GM21447 (cell line): ENCODE measurements around the gene TMEM38A.
A peak's percentile ranks its signal among the peaks of the same experiment; 100 is the strongest.
"Not testable (repeated sequence)": the region's sequence is repeated elsewhere in the genome, so short reads cannot be mapped to it uniquely, and the experiment has no call there.

Source experiments
- ATAC-seq: cut with Tn5 transposase; IDR thresholded peaks from one replicate; pipeline ENCODE4 v1.9.1; 2021; ENCODE audit not compliant: unreplicated experiment

Gene TMEM38A

GRCh38 chr19:16637535-16637934 lies 23.4 kb upstream of the TMEM38A start:
- no peak for ATAC-seq

- no peak for ATAC-seq
These were observed 22.3 kb upstream of the TMEM38A start for GRCh38 chr19:16638666-16639065.

GRCh38 chr19:16640951-16641350 lies 20.0 kb upstream of the TMEM38A start:
- no peak for ATAC-seq

GRCh38 chr19:16641695-16642094 lies 19.2 kb upstream of the TMEM38A start:
- ATAC-seq, result no peak

- no peak for ATAC-seq
These were observed 15.8 kb upstream of the TMEM38A start for GRCh38 chr19:16645140-16645539.

- no peak for ATAC-seq
These were observed 11.2 kb upstream of the TMEM38A start for GRCh38 chr19:16649734-16650133.

GRCh38 chr19:16650821-16651220 lies 10.1 kb upstream of the TMEM38A start:
- no peak for ATAC-seq

GRCh38 chr19:16651421-16652188 lies 9.3 kb upstream of the TMEM38A start:
- ATAC-seq, result not testable (repeated sequence)

- ATAC-seq, result no peak
These were observed 8.1 kb upstream of the TMEM38A start for GRCh38 chr19:16652854-16653253.

- ATAC-seq, result no peak
These were observed 6.8 kb upstream of the TMEM38A start for GRCh38 chr19:16654140-16654539.

- ATAC-seq, result no peak
These were observed 6.3 kb upstream of the TMEM38A start for GRCh38 chr19:16654627-16655026.

GRCh38 chr19:16655727-16656126 lies 5.2 kb upstream of the TMEM38A start:
- ATAC-seq, result no peak

- ATAC-seq, result no peak
These were observed 3.6 kb upstream of the TMEM38A start for GRCh38 chr19:16657384-16657783.

GRCh38 chr19:16659464-16659831 lies 1.5 kb upstream of the TMEM38A start:
- no peak for ATAC-seq

- peak; percentile 79 for ATAC-seq
These were observed 869 bp upstream of the TMEM38A start, which contains the start of gene SMIM7 for GRCh38 chr19:16659832-16660708. Gene SMIM7 (minus strand): TSS chr19:16660144. CDS start chr19:16660110, 34 bp downstream.

- ATAC-seq, result no peak
These were observed 618 bp downstream of the TMEM38A start for GRCh38 chr19:16661480-16662034.

- no peak for ATAC-seq
These were observed 7.2 kb downstream of the TMEM38A start for GRCh38 chr19:16668176-16668575.

- ATAC-seq, result not testable (repeated sequence)
These were observed 7.8 kb downstream of the TMEM38A start for GRCh38 chr19:16668702-16669101.

GRCh38 chr19:16670291-16670690 lies 9.4 kb downstream of the TMEM38A start:
- ATAC-seq, result no peak

GRCh38 chr19:16671652-16672274 lies 10.8 kb downstream of the TMEM38A start:
- no peak for ATAC-seq

- ATAC-seq, result no peak
These were observed 12.3 kb downstream of the TMEM38A start for GRCh38 chr19:16673231-16673630.
